Activated naive CD8-positive, alpha-beta T cell treated with anti-CD3 and anti-CD28 coated beads, Interleukin-2, amount 10 ng/mL, durations not matched to agents 7 days and 5 days (primary cell): ENCODE measurements around the gene SPAG9. TPM values are rescaled to one million over a fixed set of nuclear protein-coding genes. Genes with fewer than 3 reads are reported as not detected.

ENCODE experiments used
- ATAC-seq: fragments of 150-1000 bp; cut with Tn5 transposase; one replicate; pipeline ENCODE4 v1.10.0; 2021; ENCODE audit warnings: low read depth, moderate library complexity
- POLR2A ChIA-PET: fragments of 350-600 bp; sonication (Branson Sonifier 250); formaldehyde crosslinking; loops from one replicate; lab custom pipeline; 2021; ENCODE audit warnings: antibody characterized with exemption; lab: Charles Lee
- DNase-seq: peaks from one replicate; pipeline ENCODE4 v3.0.0; 2021
- H3K27ac Mint-ChIP-seq: one replicate; pipeline ENCODE4 v1.8.0; 2022; ENCODE audit warnings: mild to moderate bottlenecking, mixed read lengths
- H3K27me3 Mint-ChIP-seq: one replicate; pipeline ENCODE4 v1.8.0; 2022; ENCODE audit warnings: mild to moderate bottlenecking, moderate library complexity, mixed read lengths
- H3K36me3 Mint-ChIP-seq: one replicate; pipeline ENCODE4 v1.8.0; 2021; ENCODE audit warnings: mild to moderate bottlenecking, mixed read lengths
- H3K4me1 Mint-ChIP-seq: one replicate; pipeline ENCODE4 v1.8.0; 2021; ENCODE audit warnings: mixed read lengths
- H3K4me3 Mint-ChIP-seq: one replicate; pipeline ENCODE4 v1.8.0; 2022; ENCODE audit warnings: mild to moderate bottlenecking, moderate library complexity, mixed read lengths
- H3K9me3 Mint-ChIP-seq: one replicate; pipeline ENCODE4 v1.8.0; 2021; ENCODE audit warnings: mixed read lengths
- total RNA-seq, 2 experiments: library from RNA; stranded (reverse); gene quantifications; one replicate each; pipeline ENCODE4 v1.2.3, GENCODE V29; 2021

Gene SPAG9
- total RNA-seq, 2 experiments from 2014 or later: 52.3 to 62.9 TPM

GRCh38 chr17:50977487-50978159 is 143.0 kb downstream of the SPAG9 start:
- no peak overlapping the region for H3K27ac Mint-ChIP-seq
- no peaks in the 10 kb centered on the region for H3K27me3 Mint-ChIP-seq
- H3K9me3 Mint-ChIP-seq: no peaks in the 10 kb centered on the region
- DNase-seq (no peak), ATAC-seq (no peak)
- no peak overlapping the region for H3K4me3 Mint-ChIP-seq
- POLR2A ChIA-PET: no interaction called here
- H3K36me3 Mint-ChIP-seq: peaks cover 22% of the 10 kb centered on the region
- H3K4me1 Mint-ChIP-seq: peaks cover 7% of the 10 kb centered on the region

GRCh38 chr17:50976951-50977472 is 143.7 kb downstream of the SPAG9 start:
- POLR2A ChIA-PET: no interaction called here

GRCh38 chr17:50973557-50974494 is 146.8 kb downstream of the SPAG9 start:
- Mint-ChIP-seq H3K36me3 (peaks cover 23% of the 10 kb centered on the region), H3K27ac (no peak overlapping the region), H3K9me3 (no peaks in the 10 kb centered on the region), H3K27me3 (no peaks in the 10 kb centered on the region), H3K4me1 (peaks cover 7% of the 10 kb centered on the region), H3K4me3 (no peak overlapping the region)
- POLR2A ChIA-PET: no interaction called here
- ATAC-seq (no peak), DNase-seq (no peak)

More at GRCh38 chr17:50976951-50977472, 143.7 kb downstream of the SPAG9 start:
- Mint-ChIP-seq H3K4me3 (peak overlapping the region; percentile 66), H3K36me3 (peaks cover 22% of the 10 kb centered on the region), H3K27me3 (no peaks in the 10 kb centered on the region), H3K27ac (peak overlapping the region; percentile 79), H3K4me1 (peaks cover 7% of the 10 kb centered on the region), H3K9me3 (no peaks in the 10 kb centered on the region)
- DNase-seq: no peak
- no peak for ATAC-seq

- H3K27me3 Mint-ChIP-seq: no peaks in the 10 kb centered on the region
- H3K27ac Mint-ChIP-seq: no peak overlapping the region
- H3K36me3 Mint-ChIP-seq: peaks cover 17% of the 10 kb centered on the region
- no peak overlapping the region for H3K4me3 Mint-ChIP-seq
- no peaks in the 10 kb centered on the region for H3K9me3 Mint-ChIP-seq
- POLR2A ChIA-PET: no interaction called here
- ATAC-seq (no peak), DNase-seq (no peak)
- peaks cover 6% of the 10 kb centered on the region for H3K4me1 Mint-ChIP-seq
Measured at GRCh38 chr17:50972577-50972976, 148.1 kb downstream of the SPAG9 start.

GRCh38 chr17:50967795-50968194 is 152.9 kb downstream of the SPAG9 start:
- no peak overlapping the region for H3K27ac Mint-ChIP-seq
- POLR2A ChIA-PET: no interaction called here
- no peaks in the 10 kb centered on the region for H3K27me3 Mint-ChIP-seq
- H3K4me3 Mint-ChIP-seq: no peak overlapping the region
- no peak for ATAC-seq
- H3K9me3 Mint-ChIP-seq: no peaks in the 10 kb centered on the region
- DNase-seq: no peak
- peaks cover 11% of the 10 kb centered on the region for H3K36me3 Mint-ChIP-seq
- peaks cover 9% of the 10 kb centered on the region for H3K4me1 Mint-ChIP-seq

- Mint-ChIP-seq H3K9me3 (no peaks in the 10 kb centered on the region), H3K27me3 (no peaks in the 10 kb centered on the region), H3K27ac (no peak overlapping the region), H3K4me1 (peaks cover 9% of the 10 kb centered on the region), H3K4me3 (no peak overlapping the region), H3K36me3 (peaks cover 11% of the 10 kb centered on the region)
- DNase-seq: no peak
- POLR2A ChIA-PET: interaction anchor here (1.3 kb wide), 1 partner anchor 100 kb away, joined by 6 read pairs; the partner anchor contains the start of gene TOB1
- no peak for ATAC-seq
Measured at GRCh38 chr17:50966163-50966666, 154.5 kb downstream of the SPAG9 start.

GRCh38 chr17:50963139-50963538 is 157.5 kb downstream of the SPAG9 start:
- POLR2A ChIA-PET: no interaction called here
- Mint-ChIP-seq H3K9me3 (no peaks in the 10 kb centered on the region), H3K27me3 (no peaks in the 10 kb centered on the region), H3K4me3 (no peak overlapping the region), H3K36me3 (peaks cover 5% of the 10 kb centered on the region), H3K4me1 (peaks cover 9% of the 10 kb centered on the region), H3K27ac (no peak overlapping the region)
- DNase-seq (no peak), ATAC-seq (no peak)

GRCh38 chr17:50961282-50962220 is 159.1 kb downstream of the SPAG9 start:
- H3K9me3 Mint-ChIP-seq: no peaks in the 10 kb centered on the region
- no peak overlapping the region for H3K27ac Mint-ChIP-seq
- ATAC-seq: no peak
- POLR2A ChIA-PET: no interaction called here
- H3K4me1 Mint-ChIP-seq: peaks cover 11% of the 10 kb centered on the region
- DNase-seq: no peak
- H3K27me3 Mint-ChIP-seq: no peaks in the 10 kb centered on the region
- H3K4me3 Mint-ChIP-seq: no peak overlapping the region
- peaks cover 5% of the 10 kb centered on the region for H3K36me3 Mint-ChIP-seq

GRCh38 chr17:50959341-50959740 is 161.3 kb downstream of the SPAG9 start:
- Mint-ChIP-seq H3K9me3 (no peaks in the 10 kb centered on the region), H3K4me1 (peaks cover 3% of the 10 kb centered on the region), H3K27me3 (peaks cover 3% of the 10 kb centered on the region), H3K27ac (no peak overlapping the region), H3K36me3 (no peaks in the 10 kb centered on the region), H3K4me3 (no peak overlapping the region)
- DNase-seq: no peak
- POLR2A ChIA-PET: no interaction called here
- ATAC-seq: no peak

- no peak for ATAC-seq
- Mint-ChIP-seq H3K27ac (no peak overlapping the region), H3K36me3 (no peaks in the 10 kb centered on the region), H3K9me3 (no peaks in the 10 kb centered on the region), H3K4me3 (no peak overlapping the region), H3K27me3 (peaks cover 4% of the 10 kb centered on the region), H3K4me1 (peaks cover 9% of the 10 kb centered on the region)
- DNase-seq: no peak
- POLR2A ChIA-PET: interaction anchor here (15.9 kb wide), 1 partner anchor 92 kb away, joined by 247 read pairs; the partner anchor contains the start of gene TOB1
Measured at GRCh38 chr17:50957600-50958575, 162.8 kb downstream of the SPAG9 start.

GRCh38 chr17:50956750-50957523 is 163.7 kb downstream of the SPAG9 start:
- Mint-ChIP-seq H3K4me3 (no peak overlapping the region), H3K27me3 (peaks cover 4% of the 10 kb centered on the region), H3K4me1 (peaks cover 10% of the 10 kb centered on the region), H3K9me3 (no peaks in the 10 kb centered on the region), H3K36me3 (no peaks in the 10 kb centered on the region), H3K27ac (no peak overlapping the region)
- DNase-seq: peak; percentile 68
- POLR2A ChIA-PET: interaction anchor here (1.0 to 15.9 kb wide), 2 partner anchors 91 to 105 kb away, joined by 9 to 247 read pairs; partner anchors contain the start of gene TOB1
- peak; percentile 90 for ATAC-seq
